Measurements from ENCODE around the gene RNF34.
A peak's percentile ranks its signal among the peaks of the same experiment; 100 is the strongest.

RNF34 gene

DNA sequence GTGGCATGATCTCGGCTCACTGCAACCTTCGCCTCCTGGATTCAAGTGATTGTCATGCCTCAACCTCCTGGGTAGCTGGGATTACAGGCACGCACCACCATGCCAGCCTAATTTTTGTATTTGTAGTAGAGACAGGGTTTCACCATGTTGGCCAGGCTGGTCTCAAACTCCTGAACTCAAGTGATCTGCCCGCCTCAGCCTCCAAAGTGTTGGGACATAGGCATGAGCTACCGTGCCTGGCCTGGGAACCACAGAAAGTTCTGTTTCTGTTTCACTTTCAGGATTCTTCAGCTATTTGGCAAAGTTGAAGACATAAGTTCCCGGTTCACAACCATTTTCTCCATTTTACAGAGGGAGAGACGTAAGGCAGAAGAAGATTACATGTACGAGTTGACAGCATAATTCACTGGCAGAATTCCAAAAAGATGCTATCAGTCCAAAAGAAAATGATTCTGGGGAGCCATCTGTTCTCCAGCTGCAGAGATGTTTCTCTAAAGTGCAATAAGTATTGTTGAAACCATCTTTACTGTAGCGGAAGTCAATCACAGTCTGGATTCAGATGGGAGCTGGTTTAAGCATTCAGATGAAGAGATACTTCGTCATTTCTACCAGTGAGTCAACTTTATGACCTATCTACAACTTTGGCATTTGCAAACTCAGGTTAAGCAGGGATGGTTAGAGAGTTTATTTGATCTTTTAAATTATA is 8.1 kb upstream of the RNF34 start:
- DNase-seq, result peak in 3 of 5 experiments; percentile 11 to 83 (median 22)

DNA sequence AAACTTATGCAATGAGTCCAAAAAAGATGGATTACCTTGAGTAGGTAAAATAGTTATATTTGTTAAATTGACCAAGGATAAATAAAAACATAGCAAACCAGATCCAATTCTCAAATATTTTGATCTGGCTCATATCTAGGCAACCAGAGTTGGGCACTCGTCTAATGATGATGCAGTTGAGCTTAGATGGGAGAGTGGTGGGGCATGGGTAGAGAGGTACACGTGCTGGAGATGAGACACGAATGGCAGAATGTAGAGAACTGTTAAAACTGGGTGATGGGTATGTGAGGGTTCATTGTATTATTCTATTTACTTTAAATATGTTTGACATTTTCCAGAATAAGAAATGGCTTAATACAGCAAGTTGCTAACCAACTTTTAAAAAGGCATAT is 7.6 kb upstream of the RNF34 start:
- DNase-seq, result peak in 1 of 5 experiments; percentile 15

DNA sequence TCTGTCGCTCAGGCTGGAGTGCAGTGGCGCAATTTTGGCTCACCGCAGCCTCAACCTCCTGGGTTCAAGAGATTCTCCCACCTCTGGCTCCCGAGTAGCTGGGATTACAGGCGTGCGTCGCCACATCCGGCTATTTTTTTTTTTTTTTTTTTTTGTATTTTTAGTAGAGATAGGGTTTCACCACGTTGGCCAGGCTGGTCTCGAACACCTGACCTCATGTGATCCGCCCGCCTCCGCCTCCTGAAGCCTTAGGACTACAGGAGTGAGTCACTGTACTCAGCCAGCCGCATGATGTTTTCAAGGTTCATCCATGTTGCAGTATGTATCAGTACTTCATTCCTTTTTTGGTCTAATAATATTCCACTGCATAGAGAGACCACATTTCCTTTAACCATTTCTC is 2.4 kb upstream of the RNF34 start:
- DNase-seq, result no peak

DNA sequence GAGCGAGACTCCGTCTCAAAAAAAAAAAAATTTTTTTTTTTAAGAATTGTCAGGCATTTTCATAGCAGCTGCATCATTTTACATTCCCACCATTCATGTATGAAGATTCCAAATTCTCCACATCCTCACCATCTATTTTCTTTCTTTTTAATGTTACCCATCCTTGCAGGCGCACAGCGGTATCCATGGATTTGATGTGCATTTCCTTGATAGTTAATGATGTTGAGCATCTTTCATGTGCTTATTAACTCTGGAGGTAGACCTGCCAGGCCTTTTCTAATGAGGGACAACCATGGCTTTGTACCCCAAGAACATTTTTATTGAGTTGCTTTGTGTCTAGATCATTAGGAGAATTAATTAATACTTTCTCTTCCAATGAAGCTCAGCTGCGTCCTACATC is 1.6 kb upstream of the RNF34 start:
- no peak for DNase-seq

DNA sequence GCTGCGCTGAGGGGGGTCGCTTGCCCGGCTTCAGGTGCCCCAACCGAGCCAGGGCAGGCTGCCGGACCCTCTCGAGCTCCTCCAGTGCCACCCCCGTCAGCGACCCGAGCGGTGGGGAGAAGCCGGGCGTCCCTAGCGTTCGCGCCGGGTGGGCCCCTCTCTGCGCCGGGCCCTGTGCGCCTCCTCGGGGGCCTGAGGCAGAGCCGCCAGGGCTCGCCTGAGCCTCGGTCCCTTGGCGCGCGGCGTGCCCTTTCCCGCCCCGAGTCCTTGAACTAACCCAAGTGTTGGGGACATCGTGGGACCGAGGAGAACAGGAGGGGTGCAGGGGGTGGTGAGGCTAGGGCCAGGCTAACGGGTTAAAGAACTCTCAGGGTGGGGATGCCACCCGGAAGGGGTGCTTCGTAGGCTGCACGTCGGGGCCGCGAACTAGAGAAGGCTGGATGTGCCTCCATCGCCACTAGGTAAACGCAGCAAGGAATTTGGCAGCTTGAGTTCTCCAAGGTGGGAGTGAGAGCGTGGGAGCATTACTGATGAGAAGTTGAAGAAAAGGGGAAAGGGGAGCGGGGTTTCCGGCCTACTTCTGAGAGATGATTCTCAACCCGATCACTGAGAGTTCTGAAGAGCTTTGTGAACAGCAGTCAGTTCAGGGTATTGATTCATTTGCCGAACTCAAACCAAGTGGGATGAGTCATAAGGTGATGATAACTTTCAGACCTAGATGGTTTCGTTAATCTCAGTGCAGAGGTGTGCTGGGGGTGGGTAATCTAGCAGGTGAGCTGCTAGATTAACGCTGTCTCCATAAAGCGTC is 618 bp downstream of the RNF34 start:
- DNase-seq, result peak; percentile 26 to 89 (median 45)

DNA sequence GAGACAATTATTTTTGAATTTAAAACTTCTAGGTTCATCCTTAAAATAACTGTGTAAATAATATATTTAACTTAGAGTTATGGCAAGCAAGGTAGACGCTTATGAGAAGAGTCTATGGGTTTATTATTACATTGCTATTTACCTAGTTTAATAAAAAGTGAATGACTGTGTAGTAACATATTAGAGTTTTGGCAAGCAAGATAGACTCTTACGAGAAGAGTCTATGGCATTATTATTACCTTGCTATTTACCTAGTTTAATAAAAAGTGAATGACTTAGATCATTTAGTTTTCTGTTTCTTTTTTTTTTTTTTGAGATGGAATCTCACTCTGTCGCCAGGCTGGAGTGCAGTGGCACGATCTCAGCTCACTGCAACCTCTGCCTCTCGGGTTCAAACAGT is 3.8 kb downstream of the RNF34 start:
- no peak for DNase-seq

DNA sequence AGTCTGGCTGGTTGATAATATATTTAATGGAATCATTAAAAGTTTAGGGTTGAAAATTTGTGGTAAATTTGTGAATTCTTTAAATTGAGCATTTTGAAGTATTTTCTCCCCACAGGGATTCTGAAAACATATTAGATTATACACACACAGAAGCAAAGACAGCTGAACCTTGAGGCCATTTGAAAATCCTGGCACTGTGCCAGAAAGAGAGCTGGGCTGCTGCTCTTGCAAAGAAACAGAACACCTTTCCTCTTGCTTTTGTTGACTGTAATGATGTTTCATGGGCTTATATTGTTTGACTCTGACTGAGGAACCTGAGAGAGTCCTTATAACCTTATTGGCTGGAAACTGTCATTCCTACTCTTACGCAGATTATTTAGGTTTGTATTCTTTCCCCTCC is 4.8 kb downstream of the RNF34 start:
- DNase-seq, result peak in 1 of 5 experiments; percentile 17

DNA sequence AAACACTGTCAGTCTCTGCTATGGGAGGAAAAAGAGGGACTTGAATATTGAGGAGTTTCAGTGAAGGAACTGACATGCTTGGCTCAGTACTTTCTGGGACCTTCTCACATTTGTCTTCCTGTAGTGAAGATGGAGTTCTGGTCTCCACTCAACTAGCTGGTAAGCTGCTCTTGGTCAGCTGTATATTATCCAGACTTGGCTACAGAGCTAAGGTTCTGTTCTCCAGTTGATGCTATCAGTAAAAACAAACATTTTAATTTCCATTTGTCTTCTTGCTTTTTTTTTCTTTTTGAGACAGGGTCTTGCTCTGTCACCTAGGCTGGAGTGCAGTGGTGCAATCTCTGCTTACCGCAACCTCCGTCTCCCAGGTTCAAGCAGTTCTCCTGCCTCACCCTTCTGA is 5.3 kb downstream of the RNF34 start:
- DNase-seq, result no peak

DNA sequence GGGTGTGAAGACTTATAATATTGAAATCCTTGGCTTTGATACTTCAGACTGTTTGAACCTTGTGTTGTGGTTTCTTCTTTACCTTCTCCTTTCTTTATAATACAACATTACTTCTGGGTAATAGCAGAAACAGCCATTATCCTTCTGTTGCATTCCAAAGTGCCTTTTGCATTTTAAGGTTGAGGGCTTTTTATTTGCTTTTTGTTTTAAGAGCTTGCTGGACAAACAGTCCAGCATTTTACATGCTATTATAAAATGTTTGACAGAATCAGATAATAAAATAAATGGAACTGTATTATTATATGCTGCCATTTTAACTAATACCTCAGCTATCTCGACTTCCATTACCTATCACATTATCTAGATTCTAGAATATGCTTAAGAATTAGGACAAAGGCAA is 14.0 kb downstream of the RNF34 start:
- no peak for DNase-seq

DNA sequence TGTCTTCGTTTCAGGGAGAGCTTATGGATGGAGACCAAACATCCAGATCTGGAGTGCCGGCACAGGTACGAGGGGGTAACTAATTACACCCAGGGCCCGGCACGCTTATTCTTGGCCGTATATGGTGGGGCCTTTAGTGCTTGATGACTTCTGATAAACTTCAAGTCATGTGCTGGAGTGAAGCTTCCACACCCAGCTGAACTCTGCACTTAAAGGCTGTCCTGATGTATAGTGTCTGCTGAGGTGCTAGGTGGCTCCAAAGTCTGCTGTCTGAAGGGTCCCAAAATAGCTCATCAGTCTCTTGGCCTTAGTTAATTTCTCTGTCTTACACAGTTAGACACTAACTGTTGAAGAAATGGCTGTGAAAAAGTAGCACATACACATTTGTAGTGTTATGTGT is 17.9 kb downstream of the RNF34 start:
- DNase-seq, result no peak

DNA sequence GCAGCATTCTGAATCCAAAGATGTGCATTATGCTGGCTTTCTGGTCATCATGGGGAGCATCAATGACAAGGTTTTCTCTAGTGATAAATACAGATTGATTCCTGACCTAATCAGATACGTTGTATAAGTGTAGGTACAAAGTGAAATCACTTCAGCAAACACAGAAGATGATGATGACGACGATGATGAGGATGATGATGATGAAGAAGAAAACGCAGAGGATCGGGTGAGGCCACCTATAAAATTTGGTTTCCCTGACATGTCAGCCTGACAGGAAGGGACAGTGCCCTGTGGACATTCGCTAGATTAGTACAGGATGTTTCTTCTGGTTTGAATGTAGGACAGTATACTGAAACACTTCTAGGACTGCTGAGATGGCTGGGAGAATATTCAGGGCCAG is 20.2 kb downstream of the RNF34 start:
- DNase-seq, result no peak

DNA sequence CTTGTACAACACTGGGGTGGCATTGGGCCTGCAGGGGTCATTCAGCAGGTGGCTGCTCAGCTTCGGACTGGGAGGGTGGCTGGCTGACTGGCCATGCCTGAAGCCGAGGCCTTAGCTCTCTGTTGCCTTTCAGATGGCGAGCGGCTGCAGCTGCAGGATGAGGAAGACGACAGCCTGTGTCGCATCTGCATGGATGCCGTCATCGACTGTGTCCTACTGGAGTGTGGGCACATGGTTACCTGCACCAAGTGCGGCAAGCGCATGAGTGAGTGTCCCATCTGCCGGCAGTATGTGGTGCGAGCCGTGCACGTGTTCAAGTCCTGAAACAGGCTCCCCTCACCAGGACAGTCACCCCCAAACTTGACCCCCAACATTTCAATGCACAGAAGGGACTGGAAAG is 23.3 kb downstream of the RNF34 start:
- no peak for DNase-seq

DNA sequence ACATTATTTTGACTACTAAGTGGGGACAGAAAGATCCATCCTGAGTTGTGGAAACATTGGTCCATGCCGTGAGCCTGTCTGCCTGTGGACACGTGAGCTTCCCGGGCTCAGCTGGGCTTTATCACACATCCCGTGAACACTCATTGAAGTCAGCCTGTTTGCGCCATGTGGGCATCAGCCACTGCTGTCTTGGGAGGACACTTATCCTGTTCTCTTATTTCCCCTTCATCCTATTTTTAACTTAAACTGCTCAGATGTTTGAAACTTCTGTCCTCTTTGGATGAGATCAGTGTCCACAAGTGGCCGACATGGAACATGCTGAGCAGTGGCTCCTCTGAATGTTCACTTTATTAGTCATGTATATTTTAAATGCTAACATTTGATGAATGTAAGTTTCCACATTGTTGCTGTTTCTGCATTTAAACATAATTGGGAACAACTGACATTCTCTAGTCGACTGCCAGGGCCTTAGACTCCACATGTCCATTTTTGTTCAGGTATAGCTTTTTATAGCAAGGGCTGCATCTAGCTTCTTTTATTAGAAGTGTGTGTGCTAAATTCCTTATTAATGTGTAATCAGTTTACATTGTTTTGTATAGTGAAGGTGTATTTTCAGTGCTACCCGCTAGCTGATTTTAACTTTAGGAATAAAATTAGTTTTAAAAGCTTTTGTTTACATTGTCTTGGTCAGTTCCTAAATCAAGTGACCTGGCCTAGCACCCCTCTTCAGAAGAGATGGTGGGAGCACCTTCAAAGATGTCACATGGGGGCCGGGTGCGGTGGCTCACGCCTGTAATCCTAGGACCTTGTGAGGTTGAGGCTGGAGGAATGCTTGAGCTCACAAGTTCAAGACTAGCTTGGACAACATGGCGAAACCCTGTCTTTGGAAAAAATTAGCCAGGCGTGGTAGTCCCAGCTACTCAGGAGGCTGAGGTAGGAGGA is 24.0 kb downstream of the RNF34 start:
- DNase-seq, result no peak

DNA sequence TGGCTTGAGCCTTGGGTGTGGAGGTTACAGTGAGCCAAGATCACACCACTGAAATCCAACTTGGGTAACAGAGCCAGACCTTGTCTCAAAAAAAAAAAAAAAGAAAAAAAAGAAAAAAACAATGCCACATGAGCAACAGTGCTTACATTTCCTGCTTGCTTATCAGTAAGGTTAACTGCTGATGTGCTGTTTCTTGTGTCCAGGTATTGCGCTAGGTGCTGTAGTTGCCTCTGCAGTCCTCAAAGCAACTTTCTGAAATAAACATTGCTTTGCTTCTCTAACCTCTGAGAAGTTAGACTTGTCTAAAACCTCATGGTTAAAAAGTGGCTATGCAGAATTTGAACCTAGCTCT is 24.7 kb downstream of the RNF34 start:
- no peak for DNase-seq

DNA sequence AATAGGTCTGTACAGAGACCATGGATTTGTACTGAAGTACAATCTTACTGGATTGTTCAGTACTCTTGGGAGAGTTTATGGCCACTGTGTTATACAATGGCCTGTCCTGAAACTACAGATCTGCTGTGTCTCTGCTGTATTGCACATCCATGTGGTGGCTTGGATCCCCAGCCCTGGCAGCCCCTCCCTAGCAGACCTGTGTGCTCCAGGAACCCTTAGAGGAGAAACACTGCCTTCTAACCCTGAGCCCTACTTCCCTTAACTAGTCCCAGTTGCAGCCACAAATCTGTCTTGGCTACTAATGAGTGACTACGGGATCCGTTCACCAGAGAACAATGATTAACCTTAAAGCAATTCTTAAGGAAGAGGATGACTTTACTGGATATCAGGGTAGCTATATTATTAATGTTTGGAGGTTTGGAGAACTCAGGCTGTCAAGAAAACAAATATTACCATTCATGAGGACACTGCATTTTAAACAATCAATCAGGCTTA is 27.7 kb downstream of the RNF34 start:
- DNase-seq, result no peak

DNA sequence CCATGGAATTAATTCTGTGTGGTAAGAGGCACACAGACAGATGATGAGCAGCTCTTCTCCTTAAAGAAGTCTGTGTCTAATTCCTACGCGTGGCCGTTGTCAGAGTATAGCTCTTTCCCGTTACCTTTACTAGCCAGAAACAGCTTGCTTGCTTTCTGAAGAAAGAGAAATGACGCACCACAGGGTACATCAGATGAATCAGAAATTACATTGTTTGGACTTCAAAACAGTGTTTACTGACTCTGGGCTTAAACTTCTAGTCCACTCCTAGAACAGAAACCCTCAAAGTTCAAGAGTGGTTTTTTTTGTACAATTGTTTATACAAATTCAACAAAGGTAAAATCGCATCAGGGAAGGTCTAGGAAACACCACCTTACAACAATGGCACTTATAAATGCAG is 29.0 kb downstream of the RNF34 start:
- no peak for DNase-seq

DNA sequence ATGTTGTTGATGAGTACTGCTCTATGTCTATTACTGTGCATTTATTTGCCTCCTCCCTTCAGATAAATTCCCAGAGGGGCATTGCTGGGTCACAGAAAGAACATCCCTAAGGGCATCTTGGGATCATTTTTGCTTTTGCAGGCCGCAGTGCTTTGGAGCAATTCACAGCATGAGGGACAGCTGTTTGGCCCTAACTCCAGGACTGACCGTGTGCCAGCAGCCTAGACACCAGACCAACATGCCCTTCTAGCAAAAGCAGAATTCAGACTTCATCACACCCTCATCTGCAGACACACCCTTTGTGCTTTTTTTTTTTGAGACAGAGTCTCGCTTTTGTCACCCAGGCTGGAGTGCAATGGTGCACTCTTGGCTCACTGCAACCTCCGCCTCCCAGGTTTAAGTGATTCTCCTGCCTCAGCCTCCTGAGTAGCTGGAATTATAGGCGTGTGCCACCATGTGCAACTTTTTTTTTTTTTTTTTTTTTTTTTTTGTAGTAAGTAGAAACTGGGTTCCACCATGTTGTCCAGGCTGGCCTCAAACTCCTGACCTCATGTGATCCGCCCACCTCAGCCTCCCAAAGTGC is 31.0 kb downstream of the RNF34 start:
- no peak for DNase-seq

DNA sequence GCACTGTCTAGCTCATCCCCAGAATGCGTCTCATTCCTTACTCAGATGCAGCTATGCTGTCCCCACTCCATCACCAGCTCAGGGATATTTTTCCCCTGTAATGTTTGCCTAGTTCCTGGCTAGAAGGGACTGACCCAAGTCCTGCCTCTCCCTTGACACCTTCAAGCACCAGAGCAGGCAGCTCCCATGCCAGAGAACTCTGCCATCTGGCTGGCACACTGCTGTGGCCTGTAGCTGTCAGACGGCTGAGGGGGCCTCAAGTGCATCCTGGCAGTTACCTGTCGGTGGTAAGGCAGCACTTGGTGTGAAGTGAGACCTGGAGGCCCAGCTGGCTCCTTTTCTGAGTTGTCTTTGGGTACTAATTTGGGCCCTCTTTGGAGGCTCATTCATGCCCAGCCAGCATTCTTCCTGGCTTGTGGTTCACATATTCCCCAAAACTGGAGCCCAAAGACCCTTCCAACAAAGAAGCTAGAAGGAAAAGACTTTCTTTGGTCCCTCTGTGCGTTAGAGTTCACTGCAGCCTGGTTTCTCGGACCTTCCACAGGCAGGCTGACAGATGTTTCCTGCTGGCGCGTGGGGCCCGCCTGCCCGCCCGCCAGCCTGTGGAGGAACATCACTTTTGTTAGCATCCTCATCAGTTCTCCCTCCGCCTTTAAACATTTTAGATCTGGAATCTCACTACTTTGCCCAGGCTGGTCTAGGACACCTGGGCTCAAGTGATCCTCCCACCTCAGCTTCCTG is 33.0 kb downstream of the RNF34 start:
- DNase-seq, result no peak

DNA sequence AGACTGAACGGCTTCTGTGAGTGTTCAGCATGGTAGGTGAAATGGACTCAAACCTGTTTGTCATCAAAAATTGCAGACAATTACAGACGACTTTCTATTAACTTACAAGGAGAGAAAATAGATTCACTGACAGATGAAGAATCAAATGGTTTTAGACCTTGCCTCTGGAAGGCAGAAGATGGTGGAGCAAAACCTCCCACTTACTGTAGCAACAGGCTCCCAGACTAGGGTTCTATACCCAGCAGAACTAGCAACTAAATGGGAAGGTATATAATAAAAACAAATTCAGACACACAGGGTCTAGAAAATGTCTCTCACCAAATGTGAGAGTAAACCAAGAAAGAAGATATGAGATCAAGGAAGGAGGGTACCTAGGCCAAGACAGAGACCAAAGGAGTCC is 36.8 kb downstream of the RNF34 start:
- no peak for DNase-seq

DNA sequence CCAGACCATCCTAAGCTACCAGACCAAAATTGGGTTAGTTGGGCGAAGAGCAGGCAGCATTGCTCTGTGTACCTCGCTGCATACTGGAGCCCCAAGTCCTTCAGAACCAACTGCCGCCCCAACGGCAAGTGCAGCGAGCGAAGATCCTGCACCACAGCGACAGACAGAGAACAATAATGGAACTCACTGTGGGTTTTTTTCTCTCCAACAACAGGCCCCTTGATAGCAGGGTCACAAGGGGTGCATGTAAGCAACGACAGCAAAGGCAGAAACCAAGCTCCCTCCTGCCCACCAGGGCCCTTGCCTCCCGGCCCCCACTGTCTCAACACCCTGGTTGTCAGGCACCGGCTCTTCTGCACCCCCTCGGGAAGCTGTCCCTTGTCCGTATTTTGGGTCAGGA is 39.0 kb downstream of the RNF34 start:
- DNase-seq, result no peak

DNA sequence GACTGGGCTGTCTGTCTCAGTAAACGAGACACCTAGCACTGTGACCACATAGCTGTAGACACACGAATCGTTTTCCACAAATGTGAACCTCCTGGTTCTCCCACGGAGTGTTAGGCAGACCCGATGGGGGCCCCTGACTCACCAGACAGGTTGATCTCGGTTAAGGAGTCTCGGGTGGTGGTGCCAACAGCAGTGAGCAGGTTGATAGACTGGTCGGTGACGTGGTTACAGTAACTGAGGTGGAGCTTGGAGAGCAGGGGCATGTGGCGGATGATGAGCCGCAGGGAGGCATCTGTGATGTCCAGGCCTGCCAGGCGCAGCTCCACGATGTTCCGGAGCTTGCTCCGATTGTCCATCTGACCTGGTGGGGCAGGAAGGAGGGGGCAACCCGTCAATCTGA is 39.8 kb downstream of the RNF34 start:
- DNase-seq, result no peak

DNA sequence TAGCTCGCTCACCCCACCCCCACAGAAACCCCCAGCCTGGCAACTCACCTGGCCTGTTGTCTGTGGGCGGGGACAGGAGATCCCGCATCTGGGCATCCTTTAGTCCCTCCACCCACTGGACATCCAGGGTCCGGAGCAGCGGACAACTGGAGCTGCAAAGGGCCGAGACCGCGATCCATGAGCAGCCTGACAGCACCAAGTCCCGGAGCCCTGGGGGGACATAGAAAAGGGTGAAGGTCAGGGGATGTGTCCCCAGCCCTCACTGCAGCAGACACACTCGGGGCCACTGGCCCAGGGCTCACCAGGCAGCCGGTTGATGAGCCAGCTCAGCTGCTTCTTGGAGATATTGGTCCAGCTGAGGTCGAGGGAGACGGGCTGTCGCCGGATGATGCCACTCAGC is 40.9 kb downstream of the RNF34 start:
- DNase-seq, result no peak
